ENCODE data around the gene AP2A1. TPM values are rescaled to one million over a fixed set of nuclear protein-coding genes. Genes with fewer than 3 reads are reported as not detected.

AP2A1 gene
- polyA plus RNA-seq, 1 donor from 2014 or later = 40.8 TPM

- H4K20me1 ChIP-seq (ENCODE audit: insufficient read depth) = peaks cover 43% of the 10 kb centered on the region
Observed at GRCh38 chr19:49853852-49854377, 87.1 kb downstream of the AP2A1 start.

More at GRCh38 chr19:49853852-49854377, 87.1 kb downstream of the AP2A1 start:
- no peak overlapping the region for H3K27ac ChIP-seq (ENCODE audit: low read length)
- no peaks in the 10 kb centered on the region for H3K9me3 ChIP-seq (ENCODE audit: low read length)
- no peak overlapping the region for H2AFZ ChIP-seq (ENCODE audit: low read depth, low read length)
- peaks cover 36% of the 10 kb centered on the region for H3K79me2 ChIP-seq (replicated peaks; ENCODE audit: insufficient read depth, low read length)
- H3F3A ChIP-seq (ENCODE audit: insufficient read depth, low read length, poor library complexity, severe bottlenecking) = no peaks in the 10 kb centered on the region
- H3K9ac ChIP-seq (ENCODE audit: low read length) = no peak overlapping the region
- TF ChIP-seq RAD21 (conservative IDR thresholded peaks at IDR 0.05) (no peak), EZH2 (IDR thresholded peaks at IDR 0.05; ENCODE audit: borderline replicate concordance, insufficient read depth, low read length, poor library complexity, severe bottlenecking) (no peak), TAF1 (IDR thresholded peaks at IDR 0.05; ENCODE audit: low read depth) (no peak), REST (IDR thresholded peaks at IDR 0.05; ENCODE audit: borderline replicate concordance) (no peak), SMC3 (conservative IDR thresholded peaks at IDR 0.05; ENCODE audit: poor library complexity) (no peak), POLR2AphosphoS5 (IDR thresholded peaks at IDR 0.05) (no peak), CTCF (IDR thresholded peaks at IDR 0.05; ENCODE audit: poor library complexity, severe bottlenecking) (no peak), MXI1 (conservative IDR thresholded peaks at IDR 0.05; ENCODE audit: poor library complexity, severe bottlenecking) (no peak), EP300 (conservative IDR thresholded peaks at IDR 0.05; ENCODE audit: poor library complexity, severe bottlenecking) (no peak)
- no peaks in the 10 kb centered on the region for H3K9me2 ChIP-seq (ENCODE audit: insufficient read depth, low read length)
- peak overlapping the region; percentile 76 for H3K4me3 ChIP-seq (ENCODE audit: low read length)
- H3K36me3 ChIP-seq (ENCODE audit: insufficient read depth, low read length) = peaks cover 3% of the 10 kb centered on the region
- H3K4me2 ChIP-seq (ENCODE audit: low read length) = no peak overlapping the region
- H3K27me3 ChIP-seq (ENCODE audit: insufficient read depth, low read depth, low read length) = no peaks in the 10 kb centered on the region

Measured in neural cell (in vitro differentiated cells).